ENCODE measurements around the gene CYP26B1.
A peak's percentile ranks its signal among the peaks of the same experiment; 100 is the strongest.

CYP26B1 gene

DNA sequence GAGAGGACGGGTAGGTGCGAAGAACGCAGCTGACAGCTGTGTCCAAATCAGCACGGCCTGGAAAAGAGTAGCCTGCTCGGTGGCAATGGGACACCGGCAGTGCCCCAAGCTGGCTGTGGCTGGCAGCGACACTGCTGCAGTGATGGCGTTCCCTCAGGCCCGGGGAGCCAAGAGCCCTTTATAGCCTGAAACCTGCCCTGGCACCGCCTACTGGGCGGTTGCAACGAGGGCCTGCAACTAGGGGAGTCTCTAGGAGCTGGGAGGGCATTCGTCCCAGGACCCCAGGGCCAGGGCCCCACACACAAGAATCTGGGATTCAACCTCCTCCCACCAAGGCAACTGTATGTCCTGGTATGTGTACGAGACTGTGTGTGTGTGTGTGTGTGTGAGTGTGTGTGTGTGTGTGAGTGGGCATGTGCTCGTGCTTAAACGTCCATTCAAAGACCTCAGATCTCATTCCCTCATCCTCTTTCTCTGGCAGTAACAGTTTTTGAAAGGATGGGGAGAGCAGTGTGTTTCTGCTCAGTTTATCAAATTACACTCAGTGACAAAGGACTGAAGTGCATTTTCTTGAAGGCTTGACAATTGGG, 6.8 kb upstream of the CYP26B1 start:
- DNase-seq: no peak

DNA sequence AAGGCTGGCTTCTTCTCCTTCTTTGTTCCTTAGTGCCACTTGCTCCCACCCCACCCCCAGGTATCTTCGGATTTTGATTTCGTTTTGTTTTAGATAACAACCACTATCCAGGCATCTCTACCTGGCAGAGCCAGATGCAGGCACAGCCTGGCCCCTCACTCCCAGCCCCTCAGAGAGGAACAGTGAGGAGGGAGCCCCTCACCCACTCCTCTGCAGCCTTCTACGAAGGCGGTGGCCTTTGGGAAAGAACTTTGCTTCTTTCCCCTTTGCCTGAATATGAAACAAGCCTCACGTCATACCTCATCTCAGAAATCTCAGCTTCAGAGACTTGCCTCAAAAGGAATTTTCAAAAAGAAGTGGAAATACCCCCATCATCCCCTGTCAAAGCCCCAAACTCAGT, 6.3 kb upstream of the CYP26B1 start:
- DNase-seq: no peak

DNA sequence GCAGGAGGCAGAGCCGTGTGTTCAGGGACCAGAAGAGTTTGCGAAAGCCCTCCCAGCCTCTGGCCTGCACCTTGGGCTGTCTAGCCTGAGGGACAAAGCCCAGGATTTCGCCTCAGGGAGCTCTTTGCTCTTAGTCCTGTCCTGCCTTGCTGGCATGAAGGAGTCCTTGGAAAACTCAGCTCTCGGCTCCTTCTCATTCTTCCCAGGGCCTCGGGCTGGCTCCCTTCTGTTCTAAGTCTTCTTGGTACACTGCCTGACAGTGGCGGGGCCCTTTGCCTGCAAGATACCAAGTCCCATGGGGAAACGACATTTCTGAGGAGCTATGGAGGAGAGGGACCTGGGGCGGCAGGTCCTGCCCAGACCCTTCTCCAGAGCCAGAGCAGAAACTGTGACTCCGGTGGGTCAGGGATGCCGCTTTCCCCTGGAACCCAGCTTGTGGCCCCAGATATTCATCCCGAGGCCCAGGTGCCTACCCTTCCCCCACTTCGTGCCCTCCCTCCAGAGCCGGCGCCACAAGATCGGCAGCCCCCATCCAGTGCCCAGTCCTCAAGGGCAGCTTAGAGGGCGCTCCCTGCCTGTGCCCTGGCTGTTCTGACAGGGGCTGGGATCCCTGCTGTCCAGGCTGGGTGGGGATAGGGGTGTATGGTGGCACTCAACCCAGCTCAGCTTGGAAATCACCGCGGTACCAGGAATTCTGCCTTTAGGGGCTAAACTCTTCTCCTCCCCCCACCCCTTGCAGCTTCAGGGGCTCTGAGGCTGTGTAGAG, 5.5 kb upstream of the CYP26B1 start:
- DNase-seq: no peak

- no peak for DNase-seq
Measured at GRCh38 chr2:72150861-72151356, 3.2 kb upstream of the CYP26B1 start.

GRCh38 chr2:72150157-72150860, 2.6 kb upstream of the CYP26B1 start:
- peak; percentile 60 for DNase-seq

GRCh38 chr2:72149556-72150156, 2.0 kb upstream of the CYP26B1 start:
- DNase-seq: no peak

DNA sequence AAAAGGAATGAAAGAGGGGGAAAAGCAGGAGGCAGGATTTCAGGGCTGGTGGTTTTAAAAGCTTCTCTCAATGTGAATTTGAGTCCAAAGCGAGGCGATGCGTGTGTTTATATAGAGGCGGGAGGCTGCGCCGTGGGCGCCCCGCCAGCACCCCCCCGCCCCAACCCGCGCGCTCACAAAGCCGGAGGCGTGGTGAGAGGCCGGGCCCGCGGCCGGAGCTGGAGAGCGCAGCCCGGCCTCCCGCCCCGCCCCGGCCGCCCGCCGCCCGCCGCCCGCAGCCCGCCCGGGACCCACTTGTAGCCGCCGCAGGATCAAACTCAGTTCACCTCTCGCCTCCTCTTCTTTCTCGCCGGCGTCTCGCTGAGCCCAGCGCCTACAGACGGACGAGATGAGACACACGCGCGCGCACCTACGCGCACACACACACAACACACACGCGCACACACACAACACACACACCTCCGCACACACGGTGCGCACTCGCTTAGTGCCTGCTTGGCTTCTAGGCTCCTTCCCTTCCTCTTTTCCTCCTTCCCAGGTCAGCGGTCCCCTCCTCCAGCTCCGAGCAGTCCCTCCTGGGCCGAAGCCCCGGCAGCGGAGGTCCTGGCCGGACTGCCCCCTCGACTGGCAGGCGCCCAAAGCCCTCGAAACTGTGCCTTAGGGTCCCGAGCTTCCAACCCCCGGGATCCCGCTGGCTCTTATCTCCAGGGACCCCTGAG, 1.3 kb upstream of the CYP26B1 start:
- no peak for DNase-seq

- no peak for DNase-seq
Measured at GRCh38 chr2:72148003-72148836, 558 bp upstream of the CYP26B1 start.

- DNase-seq: no peak
Measured at GRCh38 chr2:72146347-72147302, 1.0 kb downstream of the CYP26B1 start.

- no peak for DNase-seq
Measured at GRCh38 chr2:72145658-72146329, 1.9 kb downstream of the CYP26B1 start.

GRCh38 chr2:72145289-72145657, 2.4 kb downstream of the CYP26B1 start:
- no peak for DNase-seq

DNA sequence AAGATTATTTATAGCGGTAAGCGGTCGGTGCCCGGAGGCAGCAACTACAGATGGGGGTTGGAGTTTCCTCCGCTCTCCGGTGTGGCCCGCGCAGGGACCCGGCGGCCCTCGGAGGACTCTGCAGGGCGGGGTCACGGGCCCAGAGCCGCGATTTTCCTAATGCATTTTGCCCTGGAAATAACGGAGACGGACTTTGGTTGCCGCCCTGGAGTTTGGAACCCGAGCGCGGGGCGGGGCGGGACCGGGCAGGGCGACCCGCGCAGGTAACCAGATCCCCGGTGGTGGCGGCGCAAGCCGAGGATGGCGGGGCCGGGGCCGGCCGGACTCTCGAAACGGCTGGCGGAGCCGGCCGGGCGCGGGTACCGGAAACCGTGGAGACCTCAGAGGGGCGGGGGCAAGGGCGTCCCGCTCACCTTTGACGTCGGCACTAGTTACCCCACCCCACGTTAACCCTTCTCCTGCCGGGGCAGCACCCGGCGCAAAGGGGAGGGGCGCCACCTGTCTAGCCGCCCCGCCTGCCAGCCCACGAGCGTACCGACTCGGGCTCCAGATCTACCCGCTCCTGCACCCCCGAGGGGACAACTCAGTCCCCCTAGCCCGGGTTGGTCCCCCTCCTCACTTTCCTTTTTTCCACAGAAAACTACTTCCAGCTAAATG, 2.9 kb downstream of the CYP26B1 start:
- no peak for DNase-seq

DNA sequence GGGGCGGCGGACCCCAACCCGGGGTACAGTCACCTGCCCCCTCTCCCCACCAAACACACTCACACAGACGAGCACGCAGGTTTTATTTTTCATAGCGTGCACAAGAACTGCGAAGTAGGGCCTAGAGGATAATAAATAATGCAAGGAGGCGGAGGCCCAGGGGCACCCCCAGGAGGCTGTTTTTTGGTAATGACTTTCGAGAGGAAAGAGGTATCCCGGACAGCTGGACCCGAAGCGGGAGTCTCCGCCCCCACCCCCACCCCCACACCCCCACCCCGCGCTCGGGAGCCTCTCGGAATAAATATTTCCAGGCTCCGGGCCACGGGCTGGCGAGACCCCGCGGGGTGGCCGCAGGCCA, 3.4 kb downstream of the CYP26B1 start:
- no peak for DNase-seq

DNA sequence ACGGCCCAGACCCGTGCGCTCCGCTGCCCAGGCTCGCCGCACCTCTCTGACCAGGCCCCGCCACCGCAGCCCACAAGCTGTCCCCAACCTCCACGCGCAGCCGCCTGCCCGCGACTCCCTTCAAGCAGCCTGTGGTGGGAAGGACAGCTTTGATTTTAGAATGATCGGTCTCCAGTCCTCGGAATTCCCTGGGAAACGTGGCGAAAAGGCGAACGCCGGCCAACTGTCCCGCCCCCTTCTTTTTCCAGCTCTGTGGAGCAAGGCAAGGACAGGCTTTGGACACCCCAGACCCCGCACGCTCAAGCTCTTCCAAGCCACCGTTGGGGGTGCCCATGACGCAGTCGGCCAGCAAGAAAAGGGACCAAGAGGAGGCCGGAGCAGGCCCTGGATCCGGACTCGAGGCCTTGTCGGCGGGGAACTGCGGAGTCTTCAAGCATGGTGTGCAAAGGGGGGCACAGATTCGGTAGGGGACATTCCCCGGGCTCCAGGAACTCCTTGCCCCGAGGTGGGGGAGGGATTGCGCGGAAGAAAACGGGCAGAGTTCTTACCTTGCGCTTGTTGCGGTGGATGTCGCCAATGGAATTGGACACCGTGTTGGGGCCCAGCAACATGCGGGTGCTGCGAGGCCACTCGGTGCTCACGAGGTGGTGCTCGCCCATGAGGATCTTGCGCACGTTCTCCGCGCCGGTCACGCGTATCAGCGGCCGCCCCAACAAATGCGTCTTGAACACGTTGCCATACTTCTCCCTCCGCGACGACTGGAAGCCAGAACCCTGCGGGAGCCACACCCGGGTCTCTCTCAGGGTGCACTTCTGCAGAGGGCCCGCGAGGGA, 4.0 kb downstream of the CYP26B1 start:
- no peak for DNase-seq

GRCh38 chr2:72142570-72143440, 4.9 kb downstream of the CYP26B1 start:
- DNase-seq: no peak

DNA sequence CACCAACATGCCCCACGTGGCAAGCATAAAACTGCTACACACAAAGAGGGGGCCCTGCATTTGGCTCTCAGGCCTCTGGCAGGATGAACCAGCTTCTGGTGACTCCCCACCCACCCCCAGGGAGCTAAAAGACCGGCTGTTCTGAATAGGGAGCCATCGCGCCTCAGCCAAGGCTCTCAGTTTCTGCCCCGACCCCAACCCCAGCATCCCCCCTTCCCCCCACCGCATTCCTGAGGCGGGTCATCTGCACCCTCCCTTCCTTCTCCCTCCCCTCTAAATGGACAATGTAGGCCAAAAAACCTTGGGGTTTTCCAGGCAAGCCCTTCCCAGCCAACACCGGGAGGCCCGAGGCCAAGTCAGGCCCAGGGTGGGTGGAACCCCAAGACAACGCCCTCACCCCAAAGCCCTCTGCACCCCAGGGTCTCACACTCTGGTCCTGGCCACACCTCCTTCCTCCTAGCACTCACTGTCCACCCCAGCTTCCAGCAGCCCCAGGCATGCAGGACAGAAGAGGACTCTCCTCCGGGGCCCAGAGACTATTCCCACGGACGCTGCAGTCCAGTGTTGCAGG, 5.7 kb downstream of the CYP26B1 start:
- no peak for DNase-seq

- DNase-seq: no peak
Measured at GRCh38 chr2:72141032-72141645, 6.5 kb downstream of the CYP26B1 start.

Data from NCI-H1417 treated with DMSO at 0.1 percent for 48 hours (cell line).